Adipose tissue (tissue), 3 donors: Measurements from ENCODE around the gene LIN7B. TPM values are rescaled to one million over a fixed set of nuclear protein-coding genes. Genes with fewer than 3 reads are reported as not detected.

Experiments used
- H3K27ac ChIP-seq: one replicate; pipeline ENCODE4 v1.5.1; 2013; ENCODE audit warnings: low read depth, low read length
- whole genome bisulfite sequencing, 3 donors: extraction: QIAGEN DNeasy Blood & Tissue Kit; methylation state at CpG; one replicate each; pipeline ENCODE4 v1.1.7; 2013; 5-methylcytosine and 5-hydroxymethylcytosine counted together
- polyA plus RNA-seq, 3 donors: library from polyadenylated mRNA; stranded (reverse); fragments of 200-250 nt; gene quantifications; one replicate each; pipeline ENCODE4 v1.2.3, GENCODE V29; 2013
- donor health status: healthy with polysubstance abuse.
- donor health status: Bipolar disorder and iron deficiency.
- donor health status: healthy.

LIN7B gene
- polyA plus RNA-seq, 3 donors: 4.3 to 12.9 (median 6.6) TPM

DNA sequence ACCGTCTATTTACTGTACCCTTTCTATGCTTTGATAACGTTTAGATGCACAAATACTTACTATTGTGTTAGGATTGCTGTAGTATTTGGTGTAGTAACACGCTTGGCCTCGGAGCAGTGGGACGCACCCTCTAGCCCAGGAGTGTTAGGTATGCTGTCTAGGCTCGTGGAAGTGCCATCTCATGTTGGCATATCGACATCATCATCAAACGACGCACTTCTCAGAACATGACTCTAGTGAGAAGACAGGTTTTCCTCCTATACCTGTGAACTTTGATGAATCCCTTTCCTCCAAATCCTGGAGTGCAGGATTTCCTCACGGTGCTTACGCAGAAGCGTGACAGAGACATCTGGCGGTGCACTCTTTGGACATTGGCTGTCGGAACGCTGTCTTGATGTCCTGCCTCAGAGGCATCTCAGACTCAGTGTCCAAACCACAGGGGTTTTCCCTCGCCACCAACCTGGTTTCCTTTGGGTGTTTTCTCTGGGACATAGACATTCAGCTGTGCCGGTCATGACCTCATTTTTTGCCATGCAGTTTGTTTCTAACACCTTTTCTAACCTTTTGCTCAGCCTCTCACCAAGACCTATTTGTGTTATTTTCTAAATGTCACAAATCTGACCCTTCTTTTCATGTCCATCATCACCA lies 22.7 kb upstream of the LIN7B start:
- 90 to 94% (median 90%) methylated on average over 17 of the region's 17 CpGs for WGBS, 3 donors
- no peak overlapping the region for H3K27ac ChIP-seq

DNA sequence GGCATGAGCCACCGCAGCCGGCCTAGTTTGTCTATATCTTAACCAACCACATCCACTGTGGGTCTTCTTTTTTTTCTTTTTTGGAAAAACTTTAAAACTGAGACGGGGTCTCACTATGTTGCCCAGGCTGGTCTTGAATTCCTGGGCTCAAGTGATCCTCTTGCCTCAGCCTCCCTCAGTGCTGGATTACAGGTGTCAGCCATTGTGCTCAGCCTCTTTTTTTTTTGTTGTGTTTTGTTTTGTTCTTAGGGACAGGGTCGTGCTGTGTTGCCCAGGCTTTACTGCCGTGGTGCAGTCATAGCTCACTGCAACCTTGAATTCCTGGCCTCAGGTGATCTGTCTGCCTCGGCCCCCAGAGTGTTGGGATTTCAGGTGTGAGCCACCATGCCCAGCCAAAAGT lies 21.5 kb upstream of the LIN7B start:
- WGBS, 3 donors: 92 to 97% (median 93%) methylated on average over 6 of the region's 6 CpGs
- no peak overlapping the region for H3K27ac ChIP-seq

DNA sequence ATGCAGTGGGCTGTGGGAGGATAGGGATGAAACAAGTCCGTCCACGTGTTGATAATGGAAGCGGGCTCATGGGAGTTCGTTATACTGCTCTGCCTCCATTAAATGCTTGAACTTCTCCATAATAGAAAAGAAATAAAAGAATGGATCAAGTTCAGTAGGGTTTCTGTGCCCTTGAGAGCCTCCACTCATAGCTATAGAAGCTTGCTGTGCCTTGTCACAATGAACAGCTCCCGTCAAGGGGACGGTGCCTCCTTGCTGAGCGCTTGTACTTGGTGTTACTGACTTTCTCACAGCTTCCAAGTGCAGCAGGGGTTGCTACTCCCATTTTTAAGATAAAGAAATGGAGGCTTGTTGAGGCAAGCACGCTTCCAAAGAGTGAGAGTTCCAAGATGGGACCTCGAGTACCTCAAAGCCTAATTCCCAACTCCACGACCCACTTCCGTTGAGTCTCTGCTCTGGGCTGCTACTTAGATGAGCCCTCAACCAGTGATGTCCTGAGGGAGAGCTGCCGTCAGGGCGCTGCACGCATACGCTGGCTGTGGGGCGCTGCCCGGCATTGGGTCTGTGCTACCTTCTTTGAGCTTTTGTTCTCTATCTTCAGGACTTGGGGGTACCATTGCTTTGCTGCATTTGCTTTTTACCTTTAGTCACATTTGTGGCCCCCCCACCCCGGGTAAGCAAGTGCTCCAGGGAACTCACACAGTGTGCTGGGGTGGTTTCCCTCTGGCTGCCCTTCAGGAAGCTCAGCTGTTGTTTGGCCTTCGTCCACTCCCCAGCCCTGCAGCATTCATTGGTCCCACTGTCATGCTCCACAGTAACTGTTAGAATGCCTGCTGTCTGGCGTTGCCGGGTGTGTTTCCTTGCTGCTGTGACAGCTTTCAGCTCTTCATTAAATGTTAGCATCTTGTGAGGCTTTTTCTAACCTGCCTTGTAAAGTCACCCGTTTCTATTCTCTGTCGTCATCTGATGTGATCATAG lies 19.4 kb upstream of the LIN7B start:
- no peak overlapping the region for H3K27ac ChIP-seq
- 72 to 76% (median 76%) methylated on average over 23 of the region's 23 CpGs for WGBS, 3 donors

DNA sequence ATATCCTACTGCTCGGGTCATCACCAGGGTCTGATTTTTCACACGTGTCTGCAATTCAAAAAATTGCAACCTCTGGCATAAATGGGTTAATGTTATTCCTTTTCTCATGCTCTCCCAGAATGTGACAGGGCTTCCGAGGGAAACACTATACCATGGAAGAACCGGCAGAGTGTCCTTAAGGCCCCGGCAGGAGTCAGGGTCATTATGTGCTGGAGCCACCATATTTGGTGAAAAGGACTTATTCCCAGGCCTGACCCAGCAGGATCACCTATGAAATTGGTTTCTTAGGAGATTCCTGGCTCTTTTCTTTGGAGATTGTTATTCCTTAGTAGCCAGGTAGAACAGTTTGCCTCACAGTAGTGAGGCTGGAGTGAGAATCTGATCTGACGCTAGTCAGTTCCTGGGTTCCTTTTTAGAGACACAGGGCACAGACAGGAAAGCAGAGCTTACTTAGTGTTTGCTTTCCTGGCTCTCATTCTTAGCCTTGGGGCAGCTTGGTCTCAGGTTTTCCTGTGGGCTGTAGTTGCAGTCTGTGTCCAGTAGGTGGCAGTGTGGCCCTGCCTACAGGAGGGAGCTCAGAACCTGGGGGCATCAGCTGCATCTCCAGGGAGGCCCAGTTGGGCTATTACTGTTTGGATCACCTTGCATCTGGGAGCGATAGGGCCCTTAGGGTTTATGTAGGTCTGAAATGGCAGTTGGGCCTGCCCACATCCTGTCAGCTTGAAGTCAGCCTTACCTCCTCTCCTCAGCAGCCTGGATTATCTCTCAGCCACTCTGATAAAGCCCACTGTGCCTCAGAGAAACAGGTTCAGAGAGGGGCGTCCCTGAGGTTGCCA lies 16.5 kb upstream of the LIN7B start:
- H3K27ac ChIP-seq: no peak overlapping the region
- WGBS, 3 donors: 35 to 65% (median 55%) methylated on average over 8 of the region's 8 CpGs

DNA sequence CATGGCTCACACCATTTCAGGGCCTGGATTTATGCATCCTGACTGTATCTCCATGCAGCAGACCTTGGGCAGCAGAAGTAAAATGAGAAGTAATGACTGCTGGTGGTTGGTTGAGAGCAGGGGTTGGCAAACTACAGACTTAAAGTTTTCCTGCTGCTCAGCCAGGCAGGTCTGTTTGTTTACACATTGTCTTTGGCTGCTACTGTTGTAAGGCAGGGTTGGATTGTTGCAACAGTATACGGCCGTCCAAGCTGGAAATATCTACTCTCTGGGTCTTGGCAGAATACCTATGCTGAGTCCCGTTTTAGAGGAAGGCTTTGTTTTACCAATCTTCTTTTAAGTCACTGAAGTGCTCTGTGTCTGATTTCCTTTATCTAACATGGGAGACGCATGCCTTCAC lies 15.4 kb upstream of the LIN7B start:
- 52 to 79% (median 72%) methylated on average over 4 of the region's 4 CpGs for WGBS, 3 donors
- H3K27ac ChIP-seq: no peak overlapping the region

DNA sequence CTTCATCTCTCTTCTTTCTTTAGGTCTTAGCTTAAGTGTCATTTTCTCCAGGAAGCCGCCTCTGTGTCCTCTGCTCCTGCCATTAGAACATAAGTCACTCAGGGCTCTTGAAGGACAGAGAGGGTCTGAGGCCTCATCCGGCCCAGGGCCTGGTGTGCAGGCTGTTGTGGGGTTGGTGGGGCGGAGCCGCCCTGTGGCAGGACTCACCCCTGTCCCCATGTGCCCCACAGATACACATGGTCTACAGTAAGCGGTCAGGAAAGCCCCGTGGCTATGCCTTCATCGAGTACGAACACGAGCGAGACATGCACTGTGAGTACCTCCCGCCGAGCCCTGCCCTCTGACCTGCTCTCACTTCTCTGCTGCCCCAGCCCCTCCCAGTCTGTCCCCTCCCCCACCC lies 13.0 kb upstream of the LIN7B start:
- H3K27ac ChIP-seq: no peak overlapping the region
- WGBS, 3 donors: 83 to 90% (median 89%) methylated on average over 11 to 12 of the region's 12 CpGs

DNA sequence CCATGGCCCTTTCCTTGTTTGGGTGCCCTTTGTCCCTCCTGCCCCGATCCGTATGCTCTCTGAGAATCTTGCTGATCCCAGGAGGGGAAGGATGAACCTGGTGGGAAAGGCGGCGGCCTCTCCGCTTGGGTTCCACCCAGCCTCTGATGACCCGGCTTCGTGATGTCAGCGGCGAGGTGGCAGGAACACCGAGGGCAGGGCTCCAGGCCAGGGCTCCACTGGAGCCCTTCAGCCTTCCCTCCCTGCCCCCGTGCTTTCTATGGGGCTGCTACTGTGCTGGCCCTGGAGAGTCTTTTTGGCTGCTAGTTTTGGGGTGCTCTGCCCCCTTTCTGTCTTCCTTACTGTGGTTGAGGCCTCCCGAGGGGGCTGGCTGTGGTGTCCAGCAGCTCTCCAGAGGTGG lies 11.9 kb upstream of the LIN7B start:
- H3K27ac ChIP-seq: no peak overlapping the region
- WGBS, 3 donors: 88 to 94% (median 88%) methylated on average over 12 of the region's 12 CpGs

DNA sequence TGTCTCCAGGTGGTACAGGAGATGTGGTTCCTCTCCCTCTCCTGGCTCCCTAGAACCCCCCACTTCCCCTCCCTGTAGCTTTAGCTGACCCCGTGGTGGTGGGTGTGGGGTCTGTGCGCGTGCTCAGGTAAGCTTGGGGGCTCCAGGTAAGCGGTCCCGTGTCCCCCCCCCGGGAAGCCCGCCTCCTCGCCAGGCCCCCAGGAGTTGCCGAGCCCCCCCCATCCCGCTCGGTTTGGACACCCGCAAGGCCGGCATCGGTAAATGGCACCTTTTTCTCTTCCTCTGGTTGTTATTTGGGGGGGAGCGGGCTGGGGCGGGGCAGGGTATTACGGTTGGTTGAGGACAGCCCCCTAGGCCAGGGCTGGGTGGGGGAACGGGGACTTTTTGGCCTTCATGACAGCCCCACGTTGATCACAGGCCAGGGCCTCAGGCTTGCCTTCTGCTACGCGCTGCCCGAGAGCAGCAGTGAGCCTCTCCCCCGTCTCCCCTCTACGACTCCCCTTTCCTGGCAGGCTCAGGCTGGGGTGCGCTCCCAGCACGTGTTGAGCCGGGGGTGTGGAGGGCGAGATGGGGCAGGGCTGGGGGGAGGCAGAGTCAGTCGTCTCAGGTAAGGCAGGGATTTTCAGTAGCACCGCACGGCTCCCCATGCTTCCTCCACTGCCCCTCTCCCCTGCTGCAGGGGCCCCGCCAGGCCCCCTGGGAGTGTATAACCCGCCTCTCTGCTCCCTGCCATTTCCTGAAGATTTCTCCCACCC lies 10.7 kb upstream of the LIN7B start:
- no peak overlapping the region for H3K27ac ChIP-seq
- whole genome bisulfite sequencing, 3 donors: 86 to 87% (median 86%) methylated on average over 31 to 33 of the region's 33 CpGs

DNA sequence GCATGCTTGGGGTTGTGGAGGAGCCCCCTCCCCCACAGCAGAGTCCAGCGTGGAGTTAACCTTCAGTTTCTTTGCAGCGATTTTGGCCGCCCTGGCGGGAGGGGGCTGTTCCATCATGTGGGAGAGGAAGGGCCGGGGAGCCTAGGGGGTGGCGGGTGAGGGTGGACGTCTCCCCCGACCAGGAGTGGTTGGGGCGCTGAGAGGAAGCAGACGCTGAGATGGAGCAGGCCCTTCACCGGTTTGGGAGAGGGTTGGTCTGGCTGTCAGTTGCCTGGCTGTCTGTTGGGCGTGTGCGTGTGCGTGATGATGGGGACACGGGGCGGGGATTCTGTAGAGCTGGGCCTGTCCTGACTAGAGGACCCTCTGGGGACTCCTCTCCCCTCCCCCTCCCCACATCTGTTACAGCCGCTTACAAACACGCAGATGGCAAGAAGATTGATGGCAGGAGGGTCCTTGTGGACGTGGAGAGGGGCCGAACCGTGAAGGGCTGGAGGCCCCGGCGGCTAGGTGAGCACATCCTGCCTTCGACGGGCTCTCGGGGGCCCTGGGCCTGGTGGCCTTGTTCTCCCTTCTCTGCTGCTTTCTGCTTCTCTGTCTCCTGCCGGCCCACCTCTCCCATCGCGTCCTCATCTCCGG lies 9.8 kb upstream of the LIN7B start:
- WGBS, 3 donors: 80 to 83% (median 83%) methylated on average over 29 to 30 of the region's 30 CpGs
- H3K27ac ChIP-seq: no peak overlapping the region

DNA sequence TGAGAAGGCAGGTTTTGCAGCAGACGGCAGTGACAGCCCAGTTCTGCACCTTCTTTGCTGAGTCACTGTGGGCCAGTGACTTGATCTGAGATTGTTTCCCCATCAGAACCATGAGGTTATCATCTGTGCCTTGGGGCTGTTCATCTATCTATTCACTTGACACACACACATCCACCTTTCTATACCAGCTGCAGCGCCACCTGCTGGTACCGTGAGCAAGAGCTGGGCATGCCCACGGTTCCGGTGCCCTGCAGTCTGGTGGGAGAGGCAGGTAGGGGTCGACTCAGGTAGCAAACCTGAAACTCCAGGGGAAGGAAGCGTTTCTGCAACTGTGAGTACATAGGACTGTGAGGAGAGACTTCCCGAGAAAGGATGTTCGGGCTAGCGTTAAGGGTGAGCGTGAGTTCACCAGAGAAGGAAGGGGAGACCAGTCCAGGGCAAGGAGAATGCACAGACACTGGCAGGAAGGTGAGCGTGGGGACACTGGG lies 7.5 kb upstream of the LIN7B start:
- 57 to 66% (median 60%) methylated on average over 12 of the region's 12 CpGs for WGBS, 3 donors
- no peak overlapping the region for H3K27ac ChIP-seq

DNA sequence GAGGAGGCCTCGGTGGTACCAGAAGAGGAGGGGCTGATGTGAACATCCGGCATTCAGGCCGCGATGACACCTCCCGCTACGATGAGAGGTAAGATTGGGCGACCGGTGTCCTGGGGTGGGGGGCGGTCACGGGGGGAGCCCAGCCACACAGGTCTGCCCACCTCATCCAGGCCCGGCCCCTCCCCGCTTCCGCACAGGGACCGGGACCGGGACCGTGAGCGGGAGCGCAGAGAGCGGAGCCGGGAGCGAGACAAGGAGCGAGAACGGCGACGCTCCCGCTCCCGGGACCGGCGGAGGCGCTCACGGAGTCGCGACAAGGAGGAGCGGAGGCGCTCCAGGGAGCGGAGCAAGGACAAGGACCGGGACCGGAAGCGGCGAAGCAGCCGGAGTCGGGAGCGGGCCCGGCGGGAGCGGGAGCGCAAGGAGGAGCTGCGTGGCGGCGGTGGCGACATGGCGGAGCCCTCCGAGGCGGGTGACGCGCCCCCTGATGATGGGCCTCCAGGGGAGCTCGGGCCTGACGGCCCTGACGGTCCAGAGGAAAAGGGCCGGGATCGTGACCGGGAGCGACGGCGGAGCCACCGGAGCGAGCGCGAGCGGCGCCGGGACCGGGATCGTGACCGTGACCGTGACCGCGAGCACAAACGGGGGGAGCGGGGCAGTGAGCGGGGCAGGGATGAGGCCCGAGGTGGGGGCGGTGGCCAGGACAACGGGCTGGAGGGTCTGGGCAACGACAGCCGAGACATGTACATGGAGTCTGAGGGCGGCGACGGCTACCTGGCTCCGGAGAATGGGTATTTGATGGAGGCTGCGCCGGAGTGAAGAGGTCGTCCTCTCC lies 6.3 kb upstream of the LIN7B start:
- 95% methylated on average over 93 of the region's 93 CpGs for WGBS, 3 donors
- H3K27ac ChIP-seq: no peak overlapping the region

DNA sequence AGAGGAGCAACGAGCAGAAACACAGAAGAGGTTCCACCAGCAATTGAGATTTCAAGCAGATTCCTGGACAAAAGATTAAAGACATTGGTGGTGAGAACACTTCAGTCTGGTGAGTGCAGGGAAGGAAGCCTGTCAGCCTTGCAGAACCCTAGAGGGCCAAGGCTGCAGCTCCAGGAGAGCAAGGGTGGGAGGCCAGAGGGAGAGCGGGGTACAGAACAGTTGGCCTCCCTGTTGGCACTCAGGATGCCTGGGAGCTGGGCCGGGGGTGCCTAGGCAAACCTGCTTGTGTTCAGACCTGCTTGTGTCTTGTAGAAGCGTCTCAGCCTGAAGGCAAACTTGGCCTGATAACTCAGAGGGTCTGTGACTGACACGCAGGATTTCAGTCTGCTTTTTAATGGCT lies 5.1 kb upstream of the LIN7B start:
- H3K27ac ChIP-seq: no peak overlapping the region
- 80 to 82% (median 82%) methylated on average over 5 of the region's 5 CpGs for WGBS, 3 donors

DNA sequence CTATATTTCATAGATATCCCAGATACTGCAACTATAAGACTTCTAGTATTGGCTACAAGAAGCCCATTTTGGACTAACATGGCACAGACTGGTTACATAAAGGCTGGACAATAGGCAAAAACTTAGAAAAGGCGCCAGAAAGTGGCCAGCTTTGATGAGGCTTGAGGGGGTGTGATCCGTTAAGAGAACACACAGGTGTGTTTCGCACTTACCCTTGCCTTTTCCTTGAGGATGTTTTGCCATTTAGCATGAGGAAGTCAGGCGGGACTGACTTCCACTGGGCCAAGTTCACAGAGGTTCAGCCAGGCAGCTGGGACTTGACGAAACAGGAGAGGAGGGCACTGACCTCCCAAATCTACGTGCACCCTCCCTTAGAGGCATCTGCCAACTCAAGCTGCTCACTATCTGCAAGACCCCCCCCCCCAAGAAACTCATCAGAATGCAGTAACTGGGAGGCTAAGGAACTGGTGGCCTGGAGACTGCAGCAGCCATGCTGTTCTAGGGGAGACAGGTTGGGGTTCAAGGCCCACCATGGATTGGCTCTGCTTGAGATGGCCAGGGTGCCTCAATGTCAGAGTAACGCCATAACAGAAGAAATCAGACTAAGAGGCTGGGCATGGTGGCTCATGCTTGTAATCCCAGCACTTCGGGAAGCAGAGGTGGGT lies 4.5 kb upstream of the LIN7B start:
- WGBS, 3 donors: 72 to 89% (median 80%) methylated on average over 8 of the region's 8 CpGs
- H3K27ac ChIP-seq: no peak overlapping the region

DNA sequence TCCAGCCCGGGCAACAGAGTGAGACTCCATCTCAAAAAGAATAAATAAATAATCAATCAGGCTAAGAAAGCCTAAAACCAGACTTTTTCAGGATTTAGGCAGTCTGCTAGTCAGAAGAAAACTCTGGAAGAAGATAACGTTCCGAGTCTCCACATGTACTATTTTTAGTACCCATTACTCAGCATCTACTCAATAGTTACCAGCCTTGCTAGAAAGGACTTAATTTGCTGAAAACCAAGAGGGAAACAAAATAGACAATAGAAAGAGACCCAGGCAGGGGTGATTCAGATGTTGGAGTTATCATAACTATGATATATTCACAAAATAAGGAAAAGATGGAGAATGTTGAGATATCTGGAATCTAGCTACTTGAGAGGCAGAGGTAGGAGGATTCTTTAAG lies 3.6 kb upstream of the LIN7B start:
- no peak overlapping the region for H3K27ac ChIP-seq
- 43 to 50% (median 45%) methylated on average over 3 of the region's 3 CpGs for WGBS, 3 donors

DNA sequence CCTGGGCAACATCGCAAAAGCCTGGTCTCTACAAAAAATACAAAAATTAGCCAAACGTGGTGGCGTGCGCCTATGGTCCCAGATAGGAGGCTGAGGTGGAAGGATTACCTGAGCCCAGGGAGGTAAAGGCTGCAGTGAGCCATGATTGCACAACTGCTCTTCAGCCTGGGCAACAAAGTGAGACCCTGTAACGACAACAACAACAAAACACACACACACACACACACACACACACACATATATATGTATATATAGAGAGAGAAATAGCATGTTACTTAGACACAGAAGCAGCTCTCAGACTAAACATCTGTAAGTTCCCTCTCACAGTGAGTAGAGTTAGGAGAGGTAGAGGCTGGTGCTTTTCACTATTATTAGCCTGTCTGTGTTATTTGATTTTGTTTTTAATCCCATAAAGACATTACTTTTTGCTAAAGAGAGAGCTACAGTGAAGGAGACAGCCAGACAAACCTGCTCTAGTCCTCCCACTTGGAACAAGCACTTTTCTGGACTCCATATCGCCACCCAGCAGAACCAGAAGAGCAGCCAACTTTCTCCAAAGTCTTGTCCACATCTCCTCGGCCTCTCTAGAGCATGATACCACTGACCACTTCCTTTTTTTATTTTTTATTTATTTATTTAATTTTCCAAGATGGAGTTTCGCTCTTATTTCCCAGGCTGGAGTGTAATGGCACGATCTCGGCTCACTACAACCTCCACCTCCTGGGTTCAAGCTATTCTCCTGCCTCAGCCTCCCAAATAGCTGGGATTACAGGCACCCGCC lies 2.8 kb upstream of the LIN7B start:
- 80 to 83% (median 81%) methylated on average over 11 of the region's 11 CpGs for WGBS, 3 donors
- no peak overlapping the region for H3K27ac ChIP-seq
